Pericardium fibroblast (primary cell): ENCODE measurements around the gene FRMD4B. TPM values are rescaled to one million over a fixed set of nuclear protein-coding genes. Genes with fewer than 3 reads are reported as not detected.

ENCODE experiments used
- total RNA-seq: library from RNA; depleted of rRNA; stranded (reverse); fragments of >200 nt; gene quantifications from 2 replicates; pipeline ENCODE4 v1.2.3, GENCODE V29; 2015

FRMD4B gene
- total RNA-seq, result 3.0 and 6.0 TPM in 2 replicates

GRCh38 chr3:69385723-69386555 lies at the start of gene FRMD4B:
FRMD4B (minus strand) TSS chr3:69386088; CDS start chr3:69385989, 99 bp downstream.

GRCh38 chr3:69122403-69122802 lies 263.5 kb downstream of the FRMD4B start, which contains the start of gene LMOD3:
LMOD3 (minus strand) TSS chr3:69122595; CDS start chr3:69122386, 209 bp downstream.

